Endothelial cell of umbilical vein (primary cell): ENCODE measurements around the gene SLC4A2. TPM values are rescaled to one million over a fixed set of nuclear protein-coding genes. Genes with fewer than 3 reads are reported as not detected.
"Not testable (repeated sequence)": the region's sequence is repeated elsewhere in the genome, so short reads cannot be mapped to it uniquely, and the experiment has no call there.

Source experiments
- BruUV-seq: library from RNA; stranded (reverse); fragments of 400-500 nt; replicated peaks from 2 replicates; lab custom pipeline; 2021; lab: Mats Ljungman, UMichigan
- CTCF ChIA-PET: fragments of 300-600, 350-600 bp; sonication (Branson Sonifier 250); formaldehyde crosslinking; loops from one replicate; lab custom pipeline; 2021; ENCODE audit warnings: antibody characterized with exemption, inconsistent platforms; lab: Charles Lee
- POLR2A ChIA-PET: fragments of 300-600, 350-600 bp; sonication (Branson Sonifier 250); formaldehyde crosslinking; loops from one replicate; lab custom pipeline; 2021; ENCODE audit warnings: antibody characterized with exemption, inconsistent platforms; lab: Charles Lee
- DNase-seq: peaks from one replicate; pipeline ENCODE4 v3.0.0-alpha.2; 2011; ENCODE audit warnings: low read depth, low spot score
- FAIRE-seq: peaks from 2 replicates; lab custom pipeline; 2011; peaks lifted over from hg19 to GRCh38; lab: Jason Lieb, UNC
- H2AFZ ChIP-seq: 2 replicates; pipeline ENCODE4 v1.6.0; 2012; ENCODE audit warnings: low read depth, low read length, control low read depth, inconsistent platforms
- H3K27ac ChIP-seq: 2 replicates; pipeline ENCODE4 v1.5.1; 2011; ENCODE audit warnings: low read depth, mild to moderate bottlenecking, control low read depth, low read length, moderate library complexity; ENCODE audit not compliant: insufficient read depth
- H3K27me3 ChIP-seq, 2 experiments: 2 replicates each; pipeline versions ENCODE4 v1.6.0 to v1.6.1; 2011; ENCODE audit warnings: low read length in 2 of 2, mixed read lengths in 1 of 2; ENCODE audit not compliant: control insufficient read depth in 2 of 2, insufficient read depth in 2 of 2
- H3K36me3 ChIP-seq, 2 experiments: 2 replicates in 1 of 2; 3 replicates in 1 of 2; pipeline ENCODE4 v1.5.1; 2011; ENCODE audit warnings: low read length in 2 of 2, mild to moderate bottlenecking in 1 of 2, moderate library complexity in 1 of 2; ENCODE audit not compliant: control insufficient read depth in 2 of 2, insufficient read depth in 2 of 2; ENCODE audit errors: extremely low read depth in 1 of 2
- H3K4me1 ChIP-seq: 3 replicates; pipeline ENCODE4 v1.5.1; 2011; ENCODE audit warnings: mild to moderate bottlenecking, low read length; ENCODE audit not compliant: control insufficient read depth, insufficient read depth; ENCODE audit errors: extremely low read depth
- H3K4me2 ChIP-seq: 2 replicates; pipeline ENCODE4 v1.6.1; 2011; ENCODE audit warnings: low read length, control low read depth, mixed read lengths; ENCODE audit not compliant: insufficient read depth
- H3K4me3 ChIP-seq, 3 experiments: fragments of 200-600 bp in 1 of 3; sonication (generic), shearing (Covaris generic) in 1 of 3; replicated peaks in 1 of 3; 2 replicates each; pipeline ENCODE4 v1.5.1; 2011 to 2016; ENCODE audit warnings: control low read depth in 3 of 3, low read length in 3 of 3, mild to moderate bottlenecking in 2 of 3, inconsistent platforms in 1 of 3, low read depth in 1 of 3, moderate library complexity in 1 of 3; ENCODE audit not compliant: insufficient read depth in 1 of 3
- H3K79me2 ChIP-seq: 2 replicates; pipeline ENCODE4 v1.6.0; 2012; ENCODE audit warnings: low read length, inconsistent platforms; ENCODE audit not compliant: control insufficient read depth, insufficient read depth
- H3K9ac ChIP-seq: replicated peaks from 2 replicates; pipeline ENCODE3; 2011; ENCODE audit warnings: low read length, control low read depth; ENCODE audit not compliant: insufficient read depth; ENCODE audit errors: extremely low read depth
- H3K9me1 ChIP-seq: replicated peaks from 3 replicates; pipeline ENCODE4 v1.6.0; 2011; ENCODE audit warnings: mild to moderate bottlenecking, low read length; ENCODE audit not compliant: control insufficient read depth, insufficient read depth; ENCODE audit errors: extremely low read depth
- H3K9me3 ChIP-seq: replicated peaks from 2 replicates; pipeline ENCODE4 v1.5.1; 2012; ENCODE audit warnings: low read length, inconsistent platforms; ENCODE audit not compliant: control insufficient read depth, insufficient read depth
- H4K20me1 ChIP-seq: replicated peaks from 2 replicates; pipeline ENCODE3; 2011; ENCODE audit warnings: mild to moderate bottlenecking, low read length; ENCODE audit not compliant: control insufficient read depth, insufficient read depth; ENCODE audit errors: extremely low read depth
- EZH2 ChIP-seq: IDR thresholded peaks from 2 replicates; pipeline ENCODE4 v1.6.1; 2012; ENCODE audit warnings: borderline replicate concordance, low read depth, mild to moderate bottlenecking, moderate library complexity, low read length, inconsistent platforms; ENCODE audit not compliant: severe bottlenecking
- FOS ChIP-seq: IDR thresholded peaks from 2 replicates; pipeline ENCODE4 v1.6.1; 2011; ENCODE audit warnings: mild to moderate bottlenecking, low read length, moderate library complexity, borderline replicate concordance; ENCODE audit not compliant: insufficient read depth
- GATA2 ChIP-seq: IDR thresholded peaks from 2 replicates; pipeline ENCODE4 v1.7.0; 2011; ENCODE audit warnings: low read depth, mild to moderate bottlenecking, moderate library complexity, mixed read lengths, low read length; ENCODE audit not compliant: insufficient read length, insufficient read depth
- JUN ChIP-seq: IDR thresholded peaks from 2 replicates; pipeline ENCODE4 v1.6.1; 2011; ENCODE audit warnings: borderline replicate concordance, low read depth; ENCODE audit not compliant: insufficient read length, insufficient read depth
- MYC ChIP-seq: IDR thresholded peaks from one replicate; pipeline ENCODE4 v1.6.1; 2011; ENCODE audit warnings: mild to moderate bottlenecking, low read depth, low read length
- POLR2A ChIP-seq: IDR thresholded peaks from 2 replicates; pipeline ENCODE4 v1.6.1; 2012; ENCODE audit warnings: low read depth, mild to moderate bottlenecking, control low read depth, low read length
- POLR2AphosphoS5 ChIP-seq: IDR thresholded peaks from 2 replicates; pipeline ENCODE4 v1.6.1; 2012; ENCODE audit warnings: low read depth, mild to moderate bottlenecking, control low read depth, low read length, moderate library complexity; ENCODE audit not compliant: insufficient read depth
- dilution Hi-C: fragments of 300-500 bp; cut with MboI; formaldehyde crosslinking; loops from one replicate; pipeline ENCODE4 v1.15.0; 2019; ENCODE audit warnings: low sequenced_read_pairs; ENCODE audit not compliant: extremely low pct_ligation_motif_present
- intact Hi-C: fragments of 100-400 bp; cut with micrococcal nuclease; formaldehyde crosslinking; loops from one replicate; pipeline ENCODE4 v1.10.0; 2022
- polyA plus RNA-seq, 4 experiments: library from polyadenylated mRNA; depleted of rRNA in 3 of 4; stranded (reverse) in 3 of 4; unstranded in 1 of 4; fragments of >200 nt; gene quantifications; 2 replicates each; pipeline versions ENCODE4 v1.2.1 to v1.2.3, GENCODE V29; 2011 to 2012; ENCODE audit warnings: missing spikeins in 1 of 4
- total RNA-seq: library from RNA; stranded (reverse); gene quantifications from 2 replicates; pipeline ENCODE4 v1.2.3, GENCODE V29; 2021
- TF ChIP-seq, protein P1 (sequence below): IDR thresholded peaks from 2 replicates; pipeline ENCODE4 v1.6.1; 2011; ENCODE audit not compliant: insufficient read depth, insufficient read length
- TF ChIP-seq, protein P2 (sequence below), 2 donors: IDR thresholded peaks; 1 replicate in 1 of 2; 2 replicates in 1 of 2; pipeline ENCODE4 v1.5.1; 2011; ENCODE audit warnings: low read length in 2 of 2, mild to moderate bottlenecking in 2 of 2, moderate library complexity in 2 of 2, control low read depth in 1 of 2, inconsistent platforms in 1 of 2, low read depth in 1 of 2; ENCODE audit not compliant: insufficient read depth in 1 of 2; ENCODE audit errors: extremely low read depth in 1 of 2

The SLC4A2 gene
- total and polyA plus RNA-seq, 2 donors (not counting 3 experiments of a cell fraction or from before 2014, with no cell fraction given), result 108 to 172 TPM

DNA sequence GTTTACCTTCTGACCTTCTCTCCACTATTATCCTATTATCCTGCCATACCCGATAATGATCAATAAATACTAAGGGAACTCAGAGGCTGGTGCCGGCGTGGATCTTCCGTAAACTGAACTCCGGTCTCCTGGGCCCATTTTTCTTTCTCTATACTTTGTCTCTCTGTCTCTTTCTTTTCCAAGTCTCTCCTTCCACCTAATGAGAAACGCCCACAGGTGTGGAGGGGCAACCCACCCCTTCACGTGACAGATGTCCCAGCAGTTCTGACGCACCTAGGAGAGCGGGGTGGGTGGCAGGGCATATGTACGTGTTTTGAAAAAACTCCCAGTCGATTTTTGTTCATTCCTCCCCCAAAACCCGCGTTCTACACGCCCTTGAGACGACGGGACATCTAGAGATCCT lies 31.7 kb upstream of the SLC4A2 start:
- Histone ChIP-seq H3K9ac (peak overlapping the region; percentile 51), H3K4me3 (peak overlapping the region in 2 of 3 experiments; percentile 35 to 83), H2AFZ (peak overlapping the region; percentile 49), H3K4me2 (peak overlapping the region; percentile 32), H3K4me1 (peaks cover 13% of the 10 kb centered on the region), H3K27ac (peak overlapping the region; percentile 14)
- POLR2A ChIA-PET, DNase-seq, H3K79me2 ChIP-seq, H3K36me3 ChIP-seq, dilution Hi-C loops, H3K9me3 ChIP-seq, H3K9me1 ChIP-seq, H3K27me3 ChIP-seq, H4K20me1 ChIP-seq, FAIRE-seq, BruUV-seq: not testable (repeated sequence)
- CTCF ChIA-PET, result interaction anchor here (0.6 to 2.1 kb wide), 16 partner anchors 9 to 206 kb away, joined by 3 to 24 read pairs (median 5); partner anchors contain the start of gene CDK5
- intact Hi-C loops, result loop anchor here (1.0 kb wide), 7 partner anchors 12 to 145 kb away; partner anchors contain the start of gene FASTK

DNA sequence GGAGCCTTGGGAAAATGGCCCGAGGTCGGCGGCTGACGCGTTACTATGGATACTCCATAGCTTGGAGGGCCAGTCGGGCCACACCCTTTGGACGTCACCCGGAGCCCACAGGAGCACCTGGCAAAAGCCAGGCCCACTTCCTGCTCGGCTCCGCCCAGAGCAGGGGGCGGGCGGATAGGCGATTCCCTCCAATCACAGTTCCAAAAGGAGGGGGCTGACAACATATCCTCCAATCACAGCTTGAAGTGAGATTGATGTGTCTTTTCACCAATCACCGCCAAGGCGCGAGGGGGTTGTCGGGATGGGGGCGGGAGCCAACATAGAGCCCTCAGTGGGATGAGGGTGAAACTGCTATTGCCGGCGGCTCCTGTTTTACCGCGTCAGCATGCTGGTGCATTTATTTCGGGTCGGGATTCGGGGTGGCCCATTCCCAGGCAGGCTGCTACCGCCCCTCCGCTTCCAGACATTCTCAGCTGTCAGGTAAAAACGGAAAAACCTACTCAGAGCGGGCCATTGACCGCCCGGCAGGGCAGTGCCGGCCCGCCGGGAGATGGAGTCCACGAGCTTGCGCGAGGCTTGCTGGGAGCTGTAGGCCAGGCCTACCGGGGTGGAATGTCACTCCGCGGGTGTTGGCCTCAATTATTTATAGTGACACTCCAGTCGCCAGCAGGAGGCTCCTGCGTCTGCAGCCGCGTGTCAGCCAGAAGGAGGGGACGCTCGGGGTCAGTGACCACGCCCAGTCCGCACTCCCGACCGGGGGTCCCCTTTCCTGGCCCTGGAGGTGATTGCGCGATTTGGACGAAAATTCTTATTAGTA lies 31.1 kb upstream of the SLC4A2 start, which contains the start of gene ABCB8:
Gene ABCB8 (plus strand): TSS at position 320 of the 817 bp plus-strand sequence. CDS start 66 bp downstream, at position 386.
- H3K4me2 ChIP-seq, result peak within 1 kb of the TSS; percentile 32
- peak within 1 kb of the TSS; percentile 57 for H3K27ac ChIP-seq
- ChIA-PET POLR2A (interaction anchor here (1.0 kb wide), 1 partner anchor 10 kb away, joined by 5 read pairs; no protein-coding TSS in a partner anchor), CTCF (interaction anchor here (0.6 to 2.1 kb wide), 17 partner anchors 9 to 206 kb away, joined by 3 to 24 read pairs (median 5); partner anchors contain the start of gene CDK5)
- H3K9me3 ChIP-seq, result no peaks in the 10 kb centered on the region
- H3K4me3 ChIP-seq, result peak within 1 kb of the TSS; percentile 66 to 88 (median 83)
- TF ChIP-seq FOS (no peak), MYC (no peak), POLR2AphosphoS5 (peak; percentile 53), GATA2 (no peak), POLR2A (peak; percentile 73), JUN (no peak), EZH2 (no peak)
- TF ChIP-seq, protein P1, sequence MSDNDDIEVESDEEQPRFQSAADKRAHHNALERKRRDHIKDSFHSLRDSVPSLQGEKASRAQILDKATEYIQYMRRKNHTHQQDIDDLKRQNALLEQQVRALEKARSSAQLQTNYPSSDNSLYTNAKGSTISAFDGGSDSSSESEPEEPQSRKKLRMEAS, result no peak
- TF ChIP-seq, protein P2, sequence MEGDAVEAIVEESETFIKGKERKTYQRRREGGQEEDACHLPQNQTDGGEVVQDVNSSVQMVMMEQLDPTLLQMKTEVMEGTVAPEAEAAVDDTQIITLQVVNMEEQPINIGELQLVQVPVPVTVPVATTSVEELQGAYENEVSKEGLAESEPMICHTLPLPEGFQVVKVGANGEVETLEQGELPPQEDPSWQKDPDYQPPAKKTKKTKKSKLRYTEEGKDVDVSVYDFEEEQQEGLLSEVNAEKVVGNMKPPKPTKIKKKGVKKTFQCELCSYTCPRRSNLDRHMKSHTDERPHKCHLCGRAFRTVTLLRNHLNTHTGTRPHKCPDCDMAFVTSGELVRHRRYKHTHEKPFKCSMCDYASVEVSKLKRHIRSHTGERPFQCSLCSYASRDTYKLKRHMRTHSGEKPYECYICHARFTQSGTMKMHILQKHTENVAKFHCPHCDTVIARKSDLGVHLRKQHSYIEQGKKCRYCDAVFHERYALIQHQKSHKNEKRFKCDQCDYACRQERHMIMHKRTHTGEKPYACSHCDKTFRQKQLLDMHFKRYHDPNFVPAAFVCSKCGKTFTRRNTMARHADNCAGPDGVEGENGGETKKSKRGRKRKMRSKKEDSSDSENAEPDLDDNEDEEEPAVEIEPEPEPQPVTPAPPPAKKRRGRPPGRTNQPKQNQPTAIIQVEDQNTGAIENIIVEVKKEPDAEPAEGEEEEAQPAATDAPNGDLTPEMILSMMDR (IDR thresholded peaks at IDR 0.05; ENCODE audit: extremely low read depth in 1 of 2, insufficient read depth in 1 of 2, low read depth in 1 of 2, low read length in 2 of 2), result peak; percentile 32 to 49
- intact Hi-C loops, result loop anchor here (1.0 kb wide), 7 partner anchors 11 to 144 kb away; partner anchors contain the start of gene FASTK
- H3K4me1 ChIP-seq, result peaks cover 13% of the 10 kb centered on the region
- H3K79me2 ChIP-seq, result no peaks in the 10 kb centered on the region
- H3K27me3 ChIP-seq, result no peaks in the 10 kb centered on the region
- DNase-seq, result peak; percentile 99
- H3K36me3 ChIP-seq, result peaks cover 0 to 2% of the 10 kb centered on the region in 2 experiments
- TSS peak; percentile 69 for BruUV-seq
- peak within 1 kb of the TSS; percentile 67 for H3K9ac ChIP-seq
- H3K9me1 ChIP-seq, result no peaks in the 10 kb centered on the region
- H2AFZ ChIP-seq, result peak within 1 kb of the TSS; percentile 92
- no peaks in the 10 kb centered on the region for H4K20me1 ChIP-seq
- dilution Hi-C loops, result no loop called here
- FAIRE-seq, result peak; percentile 100
